Measurements from ENCODE around the gene HCN3. TPM values are rescaled to one million over a fixed set of nuclear protein-coding genes. Genes with fewer than 3 reads are reported as not detected.

Gene HCN3
- total and polyA plus RNA-seq, 2 of the 13 experiments (the other 11 are each of a cell fraction or from before 2014, with no cell fraction given) = 2.4 to 10.2 TPM

GRCh38 chr1:155255243-155256007 lies 21.8 kb upstream of the HCN3 start, which contains the start of gene ENTREP3 (continued):
- TF ChIP-seq ZNF570 (CRISPR knock-in tag; IDR thresholded peaks at IDR 0.05; ENCODE audit: borderline replicate concordance) (no peak), ZBTB10 (CRISPR knock-in tag; IDR thresholded peaks at IDR 0.05; ENCODE audit: borderline replicate concordance) (0 out of 2 replicates have a peak, but pooled peaks have one; percentile 56), ZSCAN30 (CRISPR knock-in tag; IDR thresholded peaks at IDR 0.05) (no peak), REST (IDR thresholded peaks at IDR 0.05; ENCODE audit: borderline replicate concordance in 1 of 2, low read depth in 1 of 2, low read length in 2 of 2) (no peak), ZFP90 (CRISPR knock-in tag; IDR thresholded peaks at IDR 0.05; ENCODE audit: borderline replicate concordance) (peak; percentile 77; the same call in 1 of the 2 replicates), NFE2 (CRISPR knock-in tag; IDR thresholded peaks at IDR 0.05) (no peak), XRCC5 (optimal IDR thresholded peaks at IDR 0.05; ENCODE audit: low read length) (peak; percentile 56), CERS6 (CRISPR knock-in tag; IDR thresholded peaks at IDR 0.05) (no peak), ZNF879 (CRISPR knock-in tag; IDR thresholded peaks at IDR 0.05) (no peak), ZNF18 (CRISPR knock-in tag; IDR thresholded peaks at IDR 0.05; ENCODE audit: insufficient replicate concordance) (no peak), SNAPC4 (CRISPR knock-in tag; IDR thresholded peaks at IDR 0.05) (no peak), RFX5 (IDR thresholded peaks at IDR 0.05; ENCODE audit: low read depth, low read length) (no peak), TSC22D2 (CRISPR knock-in tag; IDR thresholded peaks at IDR 0.05; ENCODE audit: borderline replicate concordance) (no peak)
